Mesenchymal stem cell (in vitro differentiated cells and primary cell): ENCODE results near the gene ZCCHC3.

ENCODE experiments used
- DNase-seq: peaks from one replicate; pipeline ENCODE4 v3.0.0-alpha.2; 2013
- H2AFZ ChIP-seq: one replicate; pipeline ENCODE4 v1.6.1; 2013; ENCODE audit warnings: low read depth, mild to moderate bottlenecking, control low read depth, inconsistent platforms, low read length, moderate library complexity
- H2AK5ac ChIP-seq: 2 replicates; pipeline ENCODE4 v1.6.1; 2013; ENCODE audit warnings: low read length, moderate library complexity, mild to moderate bottlenecking, inconsistent platforms; ENCODE audit not compliant: severe bottlenecking
- H2BK120ac ChIP-seq: one replicate; pipeline ENCODE4 v1.6.1; 2013; ENCODE audit warnings: low read depth, mild to moderate bottlenecking, inconsistent platforms, low read length, moderate library complexity
- H2BK12ac ChIP-seq, 2 experiments: one replicate each; pipeline ENCODE4 v1.6.1; 2013; ENCODE audit warnings: inconsistent platforms in 2 of 2, low read length in 2 of 2, mild to moderate bottlenecking in 2 of 2, moderate library complexity in 2 of 2, control low read depth in 1 of 2
- H2BK15ac ChIP-seq: one replicate; pipeline ENCODE4 v1.6.1; 2013; ENCODE audit warnings: mild to moderate bottlenecking, low read depth, inconsistent platforms; ENCODE audit not compliant: poor library complexity, severe bottlenecking
- H2BK5ac ChIP-seq: 2 replicates; pipeline ENCODE4 v1.6.1; 2013; ENCODE audit warnings: low read depth, mild to moderate bottlenecking, low read length, control low read depth, inconsistent platforms; ENCODE audit not compliant: poor library complexity, severe bottlenecking
- H3K14ac ChIP-seq, 2 experiments: one replicate each; pipeline ENCODE4 v1.6.1; 2013; ENCODE audit warnings: inconsistent platforms in 2 of 2, low read length in 2 of 2, control low read depth in 1 of 2, mild to moderate bottlenecking in 1 of 2, moderate library complexity in 1 of 2
- H3K18ac ChIP-seq, 2 experiments: one replicate each; pipeline ENCODE4 v1.6.1; 2013; ENCODE audit warnings: inconsistent platforms in 2 of 2, low read length in 2 of 2, control low read depth in 1 of 2, low read depth in 1 of 2, mild to moderate bottlenecking in 1 of 2
- H3K23ac ChIP-seq, 2 experiments: one replicate each; pipeline ENCODE4 v1.6.1; 2013; ENCODE audit warnings: inconsistent platforms in 2 of 2, low read length in 2 of 2, mild to moderate bottlenecking in 2 of 2, moderate library complexity in 2 of 2, control low read depth in 1 of 2
- H3K27ac ChIP-seq: 2 replicates; pipeline ENCODE4 v1.5.1; 2013; ENCODE audit warnings: mild to moderate bottlenecking, moderate library complexity, low read length, control low read depth, inconsistent platforms; ENCODE audit not compliant: poor library complexity, severe bottlenecking
- H3K27me3 ChIP-seq, 2 experiments: 2 replicates each; pipeline versions ENCODE4 v1.6.1 to v1.7.0; 2013; ENCODE audit warnings: low read length in 2 of 2, mild to moderate bottlenecking in 2 of 2, moderate library complexity in 2 of 2, control low read depth in 1 of 2, inconsistent platforms in 1 of 2; ENCODE audit not compliant: control insufficient read depth in 1 of 2, insufficient read depth in 1 of 2
- H3K36me3 ChIP-seq, 2 experiments: 2 replicates each; pipeline versions ENCODE4 v1.6.1 to v1.7.0; 2013; ENCODE audit warnings: low read length in 2 of 2, control low read depth in 1 of 2, inconsistent platforms in 1 of 2, low read depth in 1 of 2, mild to moderate bottlenecking in 1 of 2; ENCODE audit not compliant: insufficient read depth in 2 of 2, control insufficient read depth in 1 of 2
- H3K4ac ChIP-seq, 2 experiments: one replicate each; pipeline ENCODE4 v1.6.1; 2013; ENCODE audit warnings: inconsistent platforms in 2 of 2, low read length in 2 of 2, mild to moderate bottlenecking in 2 of 2, moderate library complexity in 2 of 2, control low read depth in 1 of 2, low read depth in 1 of 2
- H3K4me1 ChIP-seq: 2 replicates; pipeline ENCODE4 v1.6.1; 2013; ENCODE audit warnings: low read depth, low read length, control low read depth; ENCODE audit not compliant: control insufficient read depth, insufficient read depth
- H3K4me2 ChIP-seq: 2 replicates; pipeline ENCODE4 v1.6.1; 2013; ENCODE audit warnings: low read length, mild to moderate bottlenecking, inconsistent platforms; ENCODE audit not compliant: poor library complexity, severe bottlenecking
- H3K4me3 ChIP-seq, 2 experiments: 2 replicates each; pipeline versions ENCODE4 v1.5.1 to v1.7.0; 2013; ENCODE audit warnings: low read length in 2 of 2, mild to moderate bottlenecking in 2 of 2, control low read depth in 1 of 2, low read depth in 1 of 2; ENCODE audit not compliant: insufficient read depth in 1 of 2
- H3K79me1 ChIP-seq: replicated peaks from 2 replicates; pipeline ENCODE4 v1.6.1; 2013; ENCODE audit warnings: mild to moderate bottlenecking, control low read depth, low read length, inconsistent platforms; ENCODE audit not compliant: poor library complexity, severe bottlenecking
- H3K9ac ChIP-seq: 2 replicates; pipeline ENCODE4 v1.7.0; 2013; ENCODE audit warnings: mild to moderate bottlenecking, low read length, moderate library complexity
- H3K9me3 ChIP-seq: 2 replicates; pipeline ENCODE4 v1.7.0; 2013; ENCODE audit warnings: mild to moderate bottlenecking, low read length; ENCODE audit not compliant: control insufficient read depth
- H4K8ac ChIP-seq: one replicate; pipeline ENCODE4 v1.6.1; 2013; ENCODE audit warnings: inconsistent platforms, mild to moderate bottlenecking, low read length, moderate library complexity
- H4K91ac ChIP-seq: one replicate; pipeline ENCODE4 v1.6.1; 2013; ENCODE audit warnings: mild to moderate bottlenecking, low read length, inconsistent platforms
- WGBS: methylation state at CpG from one replicate; pipeline ENCODE4 v1.1.7; 2013; ENCODE audit warnings: mixed read lengths; 5-methylcytosine and 5-hydroxymethylcytosine counted together

ZCCHC3 gene

GRCh38 chr20:263701-264100, 33.7 kb upstream of the ZCCHC3 start:
- DNase-seq, result no peak
- Histone ChIP-seq H3K4me1 (peaks cover 6% of the 10 kb centered on the region), H2AFZ (no peak overlapping the region), H3K27ac (no peak overlapping the region), H3K4me2 (no peak overlapping the region), H2BK120ac (no peak overlapping the region), H2BK5ac (no peak overlapping the region), H2BK15ac (no peak overlapping the region), H3K23ac (peak overlapping the region in 1 of 2 experiments; percentile 35), H3K9ac (no peak overlapping the region), H3K36me3 (no peaks in the 10 kb centered on the region), H3K4ac (no peak overlapping the region), H3K79me1 (no peaks in the 10 kb centered on the region), H3K27me3 (peaks cover 21 to 53% of the 10 kb centered on the region in 2 experiments), H2BK12ac (no peak overlapping the region), H3K14ac (no peak overlapping the region), H4K91ac (no peak overlapping the region), H3K9me3 (no peaks in the 10 kb centered on the region), H3K18ac (no peak overlapping the region), H4K8ac (no peak overlapping the region), H3K4me3 (no peak overlapping the region), H2AK5ac (no peak overlapping the region)
- WGBS, result 79% methylated on average over 13 of the region's 13 CpGs

- H3K27me3 ChIP-seq, result peaks cover 8 to 36% of the 10 kb centered on the region in 2 experiments
- peak overlapping the region; percentile 97 for H4K8ac ChIP-seq
- peak overlapping the region; percentile 74 for H3K4me2 ChIP-seq
- H3K9me3 ChIP-seq, result no peaks in the 10 kb centered on the region
- no peak overlapping the region for H2BK5ac ChIP-seq
- no peak overlapping the region for H3K14ac ChIP-seq
- peak overlapping the region; percentile 78 for H2BK15ac ChIP-seq
- no peaks in the 10 kb centered on the region for H3K79me1 ChIP-seq
- H3K9ac ChIP-seq, result peak overlapping the region; percentile 73
- 15% methylated on average over 39 of the region's 43 CpGs for WGBS
- H2AFZ ChIP-seq, result peak overlapping the region; percentile 87
- no peak overlapping the region for H4K91ac ChIP-seq
- peak overlapping the region; percentile 62 to 70 for H3K18ac ChIP-seq
- H3K4me3 ChIP-seq, result peak overlapping the region; percentile 34 to 79
- no peak overlapping the region for H2BK12ac ChIP-seq
- peak overlapping the region in 1 of 2 experiments; percentile 19 for H3K4ac ChIP-seq
- DNase-seq, result peak; percentile 66
- H3K4me1 ChIP-seq, result peaks cover 10% of the 10 kb centered on the region
- H2AK5ac ChIP-seq, result no peak overlapping the region
- no peak overlapping the region for H3K23ac ChIP-seq
- no peak overlapping the region for H3K27ac ChIP-seq
- no peak overlapping the region for H2BK120ac ChIP-seq
- H3K36me3 ChIP-seq, result peaks cover 0 to 4% of the 10 kb centered on the region in 2 experiments
Observed at GRCh38 chr20:266596-267562, 30.5 kb upstream of the ZCCHC3 start.

- H2AK5ac ChIP-seq, result no peak overlapping the region
- H3K14ac ChIP-seq, result no peak overlapping the region
- no peaks in the 10 kb centered on the region for H3K79me1 ChIP-seq
- H3K4me3 ChIP-seq, result no peak overlapping the region
- H2BK5ac ChIP-seq, result no peak overlapping the region
- no peaks in the 10 kb centered on the region for H3K9me3 ChIP-seq
- no peak overlapping the region for H2BK15ac ChIP-seq
- no peak for DNase-seq
- H3K27me3 ChIP-seq, result peaks cover 0 to 14% of the 10 kb centered on the region in 2 experiments
- H3K4me1 ChIP-seq, result peaks cover 10% of the 10 kb centered on the region
- H2BK120ac ChIP-seq, result no peak overlapping the region
- WGBS, result 92% methylated on average over 5 of the region's 5 CpGs
- no peak overlapping the region for H2BK12ac ChIP-seq
- H3K9ac ChIP-seq, result no peak overlapping the region
- no peak overlapping the region for H4K91ac ChIP-seq
- H4K8ac ChIP-seq, result no peak overlapping the region
- H3K4me2 ChIP-seq, result no peak overlapping the region
- H2AFZ ChIP-seq, result no peak overlapping the region
- no peak overlapping the region for H3K27ac ChIP-seq
- no peak overlapping the region for H3K18ac ChIP-seq
- H3K23ac ChIP-seq, result no peak overlapping the region
- H3K36me3 ChIP-seq, result peaks cover under 1 to 13% of the 10 kb centered on the region in 2 experiments
- H3K4ac ChIP-seq, result no peak overlapping the region
Observed at GRCh38 chr20:270517-270916, 26.9 kb upstream of the ZCCHC3 start.

GRCh38 chr20:271069-271468, 26.3 kb upstream of the ZCCHC3 start:
- no peak overlapping the region for H3K9ac ChIP-seq
- peaks cover 10% of the 10 kb centered on the region for H3K4me1 ChIP-seq
- no peak overlapping the region for H2BK12ac ChIP-seq
- no peak overlapping the region for H3K23ac ChIP-seq
- no peaks in the 10 kb centered on the region for H3K79me1 ChIP-seq
- no peak overlapping the region for H3K27ac ChIP-seq
- no peaks in the 10 kb centered on the region for H3K9me3 ChIP-seq
- no peak overlapping the region for H2BK5ac ChIP-seq
- H3K18ac ChIP-seq, result no peak overlapping the region
- DNase-seq, result no peak
- H4K91ac ChIP-seq, result no peak overlapping the region
- no peak overlapping the region for H2BK15ac ChIP-seq
- no peak overlapping the region for H2AK5ac ChIP-seq
- peaks cover 3 to 19% of the 10 kb centered on the region in 2 experiments for H3K36me3 ChIP-seq
- H3K27me3 ChIP-seq, result peaks cover 0 to 10% of the 10 kb centered on the region in 2 experiments
- 100% methylated on average over 4 of the region's 4 CpGs for WGBS
- no peak overlapping the region for H3K4me2 ChIP-seq
- no peak overlapping the region for H3K4ac ChIP-seq
- H2AFZ ChIP-seq, result no peak overlapping the region
- no peak overlapping the region for H3K4me3 ChIP-seq
- no peak overlapping the region for H4K8ac ChIP-seq
- no peak overlapping the region for H2BK120ac ChIP-seq
- H3K14ac ChIP-seq, result no peak overlapping the region
